HG03066 (cell line): ENCODE results near the gene SLC12A3.
"Not testable (repeated sequence)": the region's sequence is repeated elsewhere in the genome, so short reads cannot be mapped to it uniquely, and the experiment has no call there.

Experiments
- ATAC-seq: cut with Tn5 transposase; IDR thresholded peaks from one replicate; pipeline ENCODE4 v1.9.1; 2021; ENCODE audit warnings: low read depth; ENCODE audit not compliant: unreplicated experiment

SLC12A3 gene

DNA sequence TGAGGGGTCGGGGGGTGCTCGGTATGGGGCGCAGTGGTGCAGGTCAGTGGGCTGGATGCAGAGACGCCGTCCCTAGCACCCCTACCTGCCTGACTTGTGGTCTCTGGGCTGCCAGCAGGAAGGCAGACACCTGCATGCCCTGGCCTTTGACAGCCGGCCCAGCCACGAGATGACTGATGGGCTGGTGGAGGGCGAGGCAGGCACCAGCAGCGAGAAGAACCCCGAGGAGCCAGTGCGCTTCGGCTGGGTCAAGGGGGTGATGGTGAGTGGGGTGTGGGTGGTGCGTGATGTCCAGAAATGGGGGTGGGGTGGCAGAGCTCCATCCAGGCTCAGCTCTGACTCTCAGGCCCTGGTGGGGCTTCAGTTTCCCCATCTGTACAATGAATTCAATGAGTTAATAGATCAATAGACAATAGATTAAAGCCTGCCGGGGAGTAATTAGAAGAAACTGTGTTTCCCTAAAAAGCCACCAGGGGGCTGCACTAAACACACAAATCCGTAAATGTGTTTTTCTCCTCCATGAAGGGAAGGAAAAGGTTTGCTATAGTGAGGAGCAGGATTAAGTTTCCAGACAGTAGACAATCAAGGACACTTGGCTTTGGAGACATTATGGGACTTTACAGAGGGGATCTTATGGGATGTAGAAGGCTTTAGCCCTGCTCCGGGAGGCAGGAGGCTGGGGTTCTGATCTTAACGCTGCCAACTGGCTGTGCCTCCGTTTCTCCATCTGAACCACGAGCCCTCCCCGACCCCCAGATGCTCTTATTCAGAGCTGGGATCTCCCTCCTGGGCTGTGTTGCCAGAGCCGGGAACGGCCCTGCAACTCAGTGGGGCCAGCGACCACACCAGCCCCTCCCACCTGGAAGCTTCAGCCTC, 2.2 kb downstream of the SLC12A3 start:
- ATAC-seq: no peak

GRCh38 chr16:56868175-56868574, 3.2 kb downstream of the SLC12A3 start:
- no peak for ATAC-seq

DNA sequence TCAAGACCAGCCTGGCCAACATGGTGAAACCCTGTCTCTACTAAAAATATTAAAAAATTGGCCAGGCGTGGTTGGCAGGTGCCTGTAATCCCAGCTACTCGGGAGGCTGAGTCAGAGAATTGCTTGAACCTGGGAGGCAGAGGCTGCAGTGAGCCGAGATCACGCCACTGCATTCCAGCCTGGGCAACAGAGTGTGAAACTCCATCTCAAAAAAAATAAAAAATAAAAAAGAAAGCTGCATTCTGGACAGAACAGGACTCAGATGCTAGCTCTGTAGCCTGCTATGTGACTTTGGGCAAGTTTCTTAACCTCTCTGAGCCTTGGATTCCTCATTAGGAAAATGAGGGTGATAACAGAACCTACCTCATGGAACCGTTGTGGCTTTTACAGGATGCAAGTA, 3.8 kb downstream of the SLC12A3 start:
- ATAC-seq: not testable (repeated sequence)

GRCh38 chr16:56869513-56870275, 4.7 kb downstream of the SLC12A3 start:
- ATAC-seq: no peak

DNA sequence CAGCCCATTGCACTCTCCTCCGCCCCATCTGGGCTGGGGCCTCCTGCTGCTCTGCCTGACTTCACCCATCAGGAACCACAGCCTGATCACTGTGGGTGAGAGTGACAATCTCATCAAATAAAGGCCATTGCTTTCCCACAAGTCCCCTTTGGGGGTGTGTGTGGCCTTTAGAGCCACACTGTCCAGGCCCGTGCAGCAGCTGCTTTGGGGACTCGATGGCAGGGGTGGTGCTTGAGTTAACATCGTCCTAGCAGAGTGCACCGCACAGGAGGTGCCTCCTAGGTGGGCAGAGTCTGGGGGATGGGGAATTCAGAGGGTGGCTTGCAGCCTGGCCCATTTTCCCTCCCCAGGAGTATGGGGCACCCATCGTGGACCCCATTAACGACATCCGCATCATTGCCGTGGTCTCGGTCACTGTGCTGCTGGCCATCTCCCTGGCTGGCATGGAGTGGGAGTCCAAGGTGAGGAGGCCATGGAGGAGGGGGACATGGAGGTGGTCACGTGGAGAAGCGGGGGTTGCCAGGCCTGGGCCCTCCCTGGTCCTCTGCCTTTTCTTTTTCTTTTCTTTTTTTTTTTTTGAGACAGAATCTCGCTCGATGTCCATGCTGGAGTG, 5.4 kb downstream of the SLC12A3 start:
- no peak for ATAC-seq

DNA sequence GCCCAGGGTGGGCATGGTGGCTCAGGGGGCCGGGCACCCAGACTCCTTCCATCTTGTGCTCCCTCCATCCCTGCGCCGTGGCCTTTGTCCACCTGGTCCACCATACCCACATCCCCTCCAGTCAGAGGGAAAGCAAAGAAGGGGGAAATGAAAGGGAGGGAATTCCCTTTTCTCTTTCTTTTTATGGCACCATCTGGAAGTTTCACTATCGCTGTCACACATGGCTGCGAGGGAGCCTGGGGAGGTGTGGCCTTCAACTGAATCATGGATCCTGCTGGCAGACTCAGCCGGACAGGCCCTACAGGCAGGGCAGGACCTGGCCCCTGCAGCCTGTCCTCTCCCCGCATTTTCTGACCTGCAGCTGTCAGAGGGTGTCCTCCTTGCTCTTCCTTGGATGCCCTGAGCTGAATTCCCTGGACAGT, 6.2 kb downstream of the SLC12A3 start:
- no peak for ATAC-seq

- ATAC-seq: no peak
Measured at GRCh38 chr16:56872863-56873391, 7.9 kb downstream of the SLC12A3 start.

DNA sequence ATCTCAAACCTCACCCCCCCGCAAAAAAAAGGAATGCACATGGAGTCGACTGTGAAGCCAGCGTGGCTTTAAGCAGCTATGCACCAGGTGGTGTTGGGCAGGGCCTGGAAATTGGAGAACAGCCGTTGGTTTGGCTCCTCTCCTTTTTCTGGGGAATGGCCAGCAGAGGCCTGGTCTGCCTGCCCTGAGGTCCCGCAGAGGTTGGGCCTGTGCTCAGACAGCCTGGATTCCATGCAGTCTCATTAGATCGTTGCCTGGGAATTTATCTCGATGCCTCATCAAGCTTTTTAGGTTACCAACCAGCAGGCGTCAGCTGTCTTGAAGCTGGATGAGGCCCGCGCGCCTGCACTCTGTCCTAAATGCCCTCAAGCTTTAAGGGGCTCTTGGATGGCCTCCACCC, 9.8 kb downstream of the SLC12A3 start:
- no peak for ATAC-seq

DNA sequence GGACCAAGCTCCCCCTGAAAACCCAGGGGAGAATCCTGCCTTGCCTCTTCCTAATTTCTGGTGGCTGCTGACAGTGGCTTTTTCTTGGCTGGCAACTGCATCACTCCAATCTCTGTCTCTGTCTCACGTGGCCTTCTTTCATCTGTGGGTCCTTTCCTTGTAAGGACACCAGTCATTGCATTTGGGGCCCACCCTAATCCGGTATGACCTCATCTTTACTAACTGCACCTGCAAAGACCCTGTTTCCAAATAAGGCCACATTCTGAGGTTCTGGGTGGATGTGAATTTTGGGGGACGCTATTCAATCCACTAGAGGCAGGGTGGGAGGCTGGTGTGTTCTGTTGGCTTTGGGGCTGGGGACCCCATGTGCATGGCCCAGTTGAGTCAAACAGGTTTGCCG, 11.0 kb downstream of the SLC12A3 start:
- no peak for ATAC-seq

- no peak for ATAC-seq
Measured at GRCh38 chr16:56877486-56878182, 12.6 kb downstream of the SLC12A3 start.

GRCh38 chr16:56878282-56878854, 13.4 kb downstream of the SLC12A3 start:
- ATAC-seq: no peak

DNA sequence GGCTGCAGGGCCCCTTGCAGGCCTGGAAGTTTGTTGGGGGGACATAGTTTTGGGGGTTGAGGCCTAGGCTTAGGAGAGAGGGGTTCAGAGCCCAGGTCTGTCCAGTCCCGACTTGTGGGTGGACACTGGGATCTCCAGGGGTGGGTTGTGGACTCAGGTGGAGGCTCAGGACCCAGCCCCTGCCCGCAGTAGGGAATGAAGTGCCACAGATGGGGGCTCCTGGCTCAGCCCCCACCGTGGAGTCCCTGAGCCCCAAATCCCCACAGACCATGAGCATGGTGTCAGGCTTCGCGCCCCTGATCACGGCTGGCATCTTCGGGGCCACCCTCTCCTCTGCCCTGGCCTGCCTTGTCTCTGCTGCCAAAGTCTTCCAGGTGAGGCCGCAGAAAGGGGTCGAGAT, 14.3 kb downstream of the SLC12A3 start:
- ATAC-seq: no peak

- no peak for ATAC-seq
Measured at GRCh38 chr16:56880176-56880575, 15.2 kb downstream of the SLC12A3 start.

DNA sequence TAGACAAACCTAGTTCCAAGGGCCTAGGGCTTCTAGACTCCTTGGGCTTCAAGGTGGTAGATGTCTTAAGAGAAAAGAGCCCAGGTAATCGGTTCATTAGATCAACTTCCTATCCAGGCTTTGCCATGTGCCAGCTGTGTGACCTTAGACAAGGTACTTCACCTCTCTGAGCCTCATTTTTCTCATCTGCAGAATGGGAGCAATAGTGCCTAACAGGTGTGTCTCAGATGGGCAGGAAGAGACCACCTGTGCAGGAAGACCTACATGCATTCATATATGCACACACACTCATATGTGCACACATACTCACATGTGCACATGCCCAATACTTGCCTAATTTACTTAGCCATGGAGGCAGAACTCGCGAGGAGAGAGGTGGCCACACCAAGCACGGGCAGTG, 15.7 kb downstream of the SLC12A3 start:
- ATAC-seq: no peak

- ATAC-seq: no peak
Measured at GRCh38 chr16:56882077-56882800, 17.2 kb downstream of the SLC12A3 start.

DNA sequence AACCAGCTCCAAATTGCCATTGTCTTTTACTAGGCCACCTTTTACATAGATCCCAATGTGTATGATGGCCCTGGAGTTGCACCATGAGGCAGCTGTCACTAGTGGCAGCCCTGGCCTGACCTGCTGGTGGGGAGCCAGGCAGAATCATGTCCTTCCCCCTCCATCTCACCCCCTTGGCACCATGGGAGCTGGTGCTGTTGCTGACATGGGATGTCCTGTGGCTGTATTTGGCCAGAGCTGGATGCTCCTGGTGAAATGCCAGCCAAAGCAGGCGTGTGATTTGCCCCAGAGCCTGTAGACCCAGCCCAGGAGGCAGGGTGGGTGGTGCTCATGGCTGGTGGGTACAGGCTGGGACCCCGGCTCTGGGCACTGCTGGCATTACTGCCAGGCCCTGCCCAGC, 18.6 kb downstream of the SLC12A3 start:
- ATAC-seq: no peak

DNA sequence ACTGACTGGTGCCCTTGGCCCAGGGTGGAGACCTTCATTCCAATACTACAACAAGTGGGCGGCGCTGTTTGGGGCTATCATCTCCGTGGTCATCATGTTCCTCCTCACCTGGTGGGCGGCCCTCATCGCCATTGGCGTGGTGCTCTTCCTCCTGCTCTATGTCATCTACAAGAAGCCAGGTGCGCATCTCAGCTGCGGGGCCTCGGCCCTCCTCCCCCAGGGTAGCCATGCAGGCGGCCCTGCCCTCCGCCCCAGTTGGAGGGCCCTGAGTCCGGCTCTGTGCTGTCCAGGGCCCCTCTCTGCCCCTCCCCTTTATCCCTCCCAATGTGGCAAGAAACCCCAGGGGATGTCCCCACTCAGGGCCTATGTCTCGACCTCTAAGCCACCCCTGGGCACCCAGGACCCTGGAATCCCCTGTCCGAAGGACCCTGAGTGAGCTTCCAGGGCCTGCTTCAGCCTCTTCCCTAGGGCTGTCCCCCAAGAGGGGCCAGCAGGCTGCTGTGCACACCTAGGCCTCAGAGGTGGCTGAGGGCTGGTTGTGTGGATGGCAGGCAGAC, 19.1 kb downstream of the SLC12A3 start:
- ATAC-seq: no peak

DNA sequence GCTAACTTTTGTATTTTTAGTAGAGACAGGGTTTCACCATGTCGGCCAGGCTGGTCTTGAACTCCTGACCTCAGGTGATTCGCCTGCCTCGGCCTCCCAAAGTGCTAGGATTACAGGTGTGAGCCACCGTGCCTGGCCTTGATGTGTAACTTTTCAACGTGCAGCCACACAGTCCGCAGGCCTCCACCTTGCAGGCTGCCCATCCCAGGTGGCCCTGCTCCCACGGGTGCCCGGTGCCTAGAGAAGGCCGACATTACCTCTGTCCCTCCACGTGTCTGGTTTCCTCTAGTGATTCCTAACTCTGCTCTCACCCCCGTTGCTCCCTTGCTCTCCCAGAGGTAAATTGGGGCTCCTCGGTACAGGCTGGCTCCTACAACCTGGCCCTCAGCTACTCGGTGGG, 19.9 kb downstream of the SLC12A3 start:
- not testable (repeated sequence) for ATAC-seq

- no peak for ATAC-seq
Measured at GRCh38 chr16:56885446-56886162, 20.6 kb downstream of the SLC12A3 start.
